ENCODE measurements around the gene IFI27. TPM values are rescaled to one million over a fixed set of nuclear protein-coding genes. Genes with fewer than 3 reads are reported as not detected.

IFI27 gene
- total RNA-seq, 1 donor from 2014 or later = 5.2 TPM

GRCh38 chr14:94111276-94112095, 950 bp downstream of the IFI27 start:
- Mint-ChIP-seq H3K4me3 (ENCODE audit: low read depth) (no peak overlapping the region), H3K27me3 (ENCODE audit: low read depth) (peaks cover 1% of the 10 kb centered on the region), H3K36me3 (ENCODE audit: low read depth) (no peaks in the 10 kb centered on the region), H3K27ac (no peak overlapping the region), H3K4me1 (ENCODE audit: low read depth) (peaks cover 5% of the 10 kb centered on the region), H3K9me3 (no peaks in the 10 kb centered on the region)
- no peak for DNase-seq (ENCODE audit: low spot score)
- intact Hi-C loops (cut with micrococcal nuclease) = no loop called here

- DNase-seq (ENCODE audit: low spot score) = no peak
- Mint-ChIP-seq H3K4me3 (ENCODE audit: low read depth) (no peak overlapping the region), H3K4me1 (ENCODE audit: low read depth) (peaks cover 5% of the 10 kb centered on the region), H3K36me3 (ENCODE audit: low read depth) (no peaks in the 10 kb centered on the region), H3K27ac (no peak overlapping the region), H3K27me3 (ENCODE audit: low read depth) (peaks cover 1% of the 10 kb centered on the region), H3K9me3 (no peaks in the 10 kb centered on the region)
- intact Hi-C loops (cut with micrococcal nuclease) = no loop called here
These were observed 2.1 kb downstream of the IFI27 start for GRCh38 chr14:94112513-94113063.

- Mint-ChIP-seq H3K4me3 (ENCODE audit: low read depth) (no peak overlapping the region), H3K27me3 (ENCODE audit: low read depth) (peaks cover 5% of the 10 kb centered on the region), H3K9me3 (no peaks in the 10 kb centered on the region), H3K4me1 (ENCODE audit: low read depth) (peaks cover 5% of the 10 kb centered on the region), H3K27ac (no peak overlapping the region), H3K36me3 (ENCODE audit: low read depth) (no peaks in the 10 kb centered on the region)
- intact Hi-C loops (cut with micrococcal nuclease) = no loop called here
- no peak for DNase-seq (ENCODE audit: low spot score)
These were observed 2.5 kb downstream of the IFI27 start for GRCh38 chr14:94113073-94113472.

DNA sequence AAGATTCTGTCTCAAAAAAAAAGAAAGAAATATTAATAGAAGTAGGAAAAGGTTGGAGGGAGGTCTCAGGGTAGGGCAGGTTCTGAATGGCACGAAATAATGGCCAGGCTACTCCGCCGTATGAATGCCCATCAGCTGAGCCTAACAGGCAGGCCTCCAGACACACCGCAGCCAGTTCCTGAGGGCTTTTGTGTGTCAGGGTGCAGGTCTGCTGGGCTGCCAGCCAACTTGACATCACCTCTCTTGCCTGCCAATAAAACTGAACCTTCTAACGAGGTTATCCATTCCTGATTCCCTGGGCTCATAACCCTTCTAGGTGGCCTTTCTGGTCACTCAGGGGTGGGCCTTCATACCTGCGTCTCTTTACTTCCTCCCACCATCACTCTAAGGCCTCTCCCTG, 3.0 kb downstream of the IFI27 start:
- Mint-ChIP-seq H3K9me3 (no peaks in the 10 kb centered on the region), H3K36me3 (ENCODE audit: low read depth) (no peaks in the 10 kb centered on the region), H3K4me1 (ENCODE audit: low read depth) (peaks cover 5% of the 10 kb centered on the region), H3K4me3 (ENCODE audit: low read depth) (no peak overlapping the region), H3K27ac (no peak overlapping the region), H3K27me3 (ENCODE audit: low read depth) (peaks cover 5% of the 10 kb centered on the region)
- intact Hi-C loops (cut with micrococcal nuclease) = no loop called here
- DNase-seq (ENCODE audit: low spot score) = no peak

GRCh38 chr14:94113908-94114588, 3.5 kb downstream of the IFI27 start:
- intact Hi-C loops (cut with micrococcal nuclease) = no loop called here
- DNase-seq (ENCODE audit: low spot score) = no peak
- Mint-ChIP-seq H3K27me3 (ENCODE audit: low read depth) (peaks cover 5% of the 10 kb centered on the region), H3K9me3 (no peaks in the 10 kb centered on the region), H3K4me1 (ENCODE audit: low read depth) (peaks cover 5% of the 10 kb centered on the region), H3K36me3 (ENCODE audit: low read depth) (no peaks in the 10 kb centered on the region), H3K27ac (no peak overlapping the region), H3K4me3 (ENCODE audit: low read depth) (no peak overlapping the region)

- intact Hi-C loops (cut with micrococcal nuclease) = no loop called here
- no peaks in the 10 kb centered on the region for H3K36me3 Mint-ChIP-seq (ENCODE audit: low read depth)
- H3K4me1 Mint-ChIP-seq (ENCODE audit: low read depth) = peaks cover 5% of the 10 kb centered on the region
- H3K27me3 Mint-ChIP-seq (ENCODE audit: low read depth) = peaks cover 5% of the 10 kb centered on the region
- H3K4me3 Mint-ChIP-seq (ENCODE audit: low read depth) = no peak overlapping the region
- no peak for DNase-seq (ENCODE audit: low spot score)
- no peak overlapping the region for H3K27ac Mint-ChIP-seq
- peaks cover 3% of the 10 kb centered on the region for H3K9me3 Mint-ChIP-seq
These were observed 4.1 kb downstream of the IFI27 start for GRCh38 chr14:94114589-94115057.

- H3K9me3 Mint-ChIP-seq = peaks cover 6% of the 10 kb centered on the region
- no peaks in the 10 kb centered on the region for H3K36me3 Mint-ChIP-seq (ENCODE audit: low read depth)
- DNase-seq (ENCODE audit: low spot score) = no peak
- peaks cover 5% of the 10 kb centered on the region for H3K27me3 Mint-ChIP-seq (ENCODE audit: low read depth)
- intact Hi-C loops (cut with micrococcal nuclease) = no loop called here
- H3K27ac Mint-ChIP-seq = no peak overlapping the region
- H3K4me1 Mint-ChIP-seq (ENCODE audit: low read depth) = peaks cover 5% of the 10 kb centered on the region
- no peak overlapping the region for H3K4me3 Mint-ChIP-seq (ENCODE audit: low read depth)
These were observed 4.6 kb downstream of the IFI27 start for GRCh38 chr14:94115058-94115591.

DNA sequence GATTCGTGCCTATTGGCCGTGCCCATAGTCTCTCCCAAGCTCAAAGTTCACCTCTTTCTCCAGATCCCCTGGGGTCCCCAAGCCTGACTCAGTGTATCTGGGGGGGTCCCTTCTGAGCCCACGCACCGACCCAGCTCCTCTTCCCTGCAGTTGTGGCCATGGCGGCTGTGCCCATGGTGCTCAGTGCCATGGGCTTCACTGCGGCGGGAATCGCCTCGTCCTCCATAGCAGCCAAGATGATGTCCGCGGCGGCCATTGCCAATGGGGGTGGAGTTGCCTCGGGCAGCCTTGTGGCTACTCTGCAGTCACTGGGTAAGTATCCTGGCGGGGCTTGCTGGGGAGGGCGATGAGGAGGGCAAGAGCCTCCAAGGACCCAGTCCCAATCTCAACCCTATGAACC, 5.1 kb downstream of the IFI27 start:
- no peak for DNase-seq (ENCODE audit: low spot score)
- intact Hi-C loops (cut with micrococcal nuclease) = no loop called here
- Mint-ChIP-seq H3K27ac (no peak overlapping the region), H3K9me3 (peaks cover 7% of the 10 kb centered on the region), H3K4me1 (ENCODE audit: low read depth) (peaks cover 2% of the 10 kb centered on the region), H3K27me3 (ENCODE audit: low read depth) (peaks cover 6% of the 10 kb centered on the region), H3K36me3 (ENCODE audit: low read depth) (no peaks in the 10 kb centered on the region), H3K4me3 (ENCODE audit: low read depth) (no peak overlapping the region)

DNA sequence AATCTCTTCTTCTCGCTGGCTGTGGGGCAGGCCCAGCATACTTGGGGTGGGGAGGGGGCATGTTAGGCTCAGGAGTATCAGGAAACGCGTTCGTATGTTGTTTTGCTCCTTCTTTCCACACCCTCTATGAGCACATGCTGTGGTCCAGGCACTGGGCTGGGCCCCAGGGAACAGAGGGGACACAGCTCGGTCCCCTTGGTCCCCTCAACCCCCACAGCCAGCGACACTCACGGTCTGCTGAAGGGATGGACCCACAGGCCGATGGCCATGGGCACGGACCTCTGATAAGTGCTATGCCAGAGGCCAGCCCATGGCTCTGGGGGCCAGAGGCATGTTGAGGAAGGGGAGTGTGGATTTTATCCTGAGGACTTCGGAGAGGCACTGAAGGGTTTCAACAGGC, 6.2 kb downstream of the IFI27 start:
- H3K27ac Mint-ChIP-seq = no peak overlapping the region
- H3K27me3 Mint-ChIP-seq (ENCODE audit: low read depth) = peaks cover 15% of the 10 kb centered on the region
- H3K4me3 Mint-ChIP-seq (ENCODE audit: low read depth) = no peak overlapping the region
- no peaks in the 10 kb centered on the region for H3K36me3 Mint-ChIP-seq (ENCODE audit: low read depth)
- DNase-seq (ENCODE audit: low spot score) = no peak
- H3K9me3 Mint-ChIP-seq = peaks cover 13% of the 10 kb centered on the region
- intact Hi-C loops (cut with micrococcal nuclease) = no loop called here
- H3K4me1 Mint-ChIP-seq (ENCODE audit: low read depth) = peaks cover 2% of the 10 kb centered on the region

GRCh38 chr14:94117856-94118255, 7.3 kb downstream of the IFI27 start:
- no peaks in the 10 kb centered on the region for H3K4me1 Mint-ChIP-seq (ENCODE audit: low read depth)
- DNase-seq (ENCODE audit: low spot score) = no peak
- H3K27me3 Mint-ChIP-seq (ENCODE audit: low read depth) = peaks cover 15% of the 10 kb centered on the region
- H3K4me3 Mint-ChIP-seq (ENCODE audit: low read depth) = no peak overlapping the region
- intact Hi-C loops (cut with micrococcal nuclease) = no loop called here
- peaks cover 13% of the 10 kb centered on the region for H3K9me3 Mint-ChIP-seq
- no peak overlapping the region for H3K27ac Mint-ChIP-seq
- H3K36me3 Mint-ChIP-seq (ENCODE audit: low read depth) = no peaks in the 10 kb centered on the region

DNA sequence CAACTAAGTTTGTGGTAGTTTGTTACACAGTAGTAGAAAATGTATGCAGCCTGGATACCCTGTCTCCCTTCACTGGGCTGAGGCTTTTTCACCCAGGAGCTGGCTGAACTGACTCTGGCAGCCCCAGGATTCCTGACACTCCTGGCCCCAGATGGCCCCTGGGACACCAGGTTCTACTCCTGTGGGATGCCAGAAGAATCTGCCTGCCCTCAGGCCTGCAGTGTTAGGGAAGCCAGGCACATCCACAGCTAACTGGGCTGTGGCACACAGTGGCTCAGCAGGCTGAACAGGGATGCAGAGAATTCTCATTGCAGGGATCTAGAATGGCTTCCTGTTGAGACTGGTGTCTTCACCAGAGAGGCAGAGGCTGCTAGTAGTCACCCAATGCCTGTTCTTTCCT, 8.5 kb downstream of the IFI27 start:
- Mint-ChIP-seq H3K9me3 (peaks cover 13% of the 10 kb centered on the region), H3K27me3 (ENCODE audit: low read depth) (peaks cover 15% of the 10 kb centered on the region), H3K4me3 (ENCODE audit: low read depth) (no peak overlapping the region)

GRCh38 chr14:94120667-94121340, 10.3 kb downstream of the IFI27 start:
- no peak overlapping the region for H3K27ac Mint-ChIP-seq
- H3K4me3 Mint-ChIP-seq (ENCODE audit: low read depth) = no peak overlapping the region
- intact Hi-C loops (cut with micrococcal nuclease) = no loop called here
- no peaks in the 10 kb centered on the region for H3K4me1 Mint-ChIP-seq (ENCODE audit: low read depth)
- no peak for DNase-seq (ENCODE audit: low spot score)
- H3K9me3 Mint-ChIP-seq = peaks cover 13% of the 10 kb centered on the region
- H3K27me3 Mint-ChIP-seq (ENCODE audit: low read depth) = peaks cover 14% of the 10 kb centered on the region
- no peaks in the 10 kb centered on the region for H3K36me3 Mint-ChIP-seq (ENCODE audit: low read depth)

More for the DNA sequence above, 8.5 kb downstream of the IFI27 start:
- intact Hi-C loops (cut with micrococcal nuclease) = no loop called here
- no peak for DNase-seq (ENCODE audit: low spot score)
- Mint-ChIP-seq H3K27ac (no peak overlapping the region), H3K36me3 (ENCODE audit: low read depth) (no peaks in the 10 kb centered on the region), H3K4me1 (ENCODE audit: low read depth) (no peaks in the 10 kb centered on the region)
